Hematopoietic multipotent progenitor cell treated with erythropoietin and hydrocortisone succinate and interleukin-3 and kit ligand, for 6 days (in vitro differentiated cells): Measurements from ENCODE around the gene NR1I2.

Experiments used
- DNase-seq: peaks from one replicate; pipeline ENCODE4 v3.0.0-alpha.2; 2015

Gene NR1I2

DNA sequence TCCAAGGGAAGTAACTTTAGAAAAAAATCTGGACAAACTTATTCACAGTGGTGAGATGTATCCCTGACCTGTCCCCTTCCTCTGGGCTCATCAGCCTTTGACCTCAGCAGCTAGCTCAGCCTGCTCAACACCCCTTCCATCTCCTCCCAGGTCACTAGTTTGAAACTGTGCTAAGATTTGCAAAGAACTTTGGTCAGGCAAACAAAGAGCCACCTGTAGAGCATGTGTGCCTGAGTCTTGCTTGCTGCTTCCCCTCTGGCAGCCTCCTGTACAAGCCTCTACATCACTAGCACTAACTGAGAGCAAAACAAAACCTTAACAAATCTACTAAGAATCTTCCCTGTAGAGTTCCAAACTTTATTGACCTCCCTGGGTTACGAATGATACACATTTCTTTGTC, 43.9 kb downstream of the NR1I2 start:
- DNase-seq, result no peak

GRCh38 chr3:119826711-119827608, 45.1 kb downstream of the NR1I2 start:
- no peak for DNase-seq

GRCh38 chr3:119829420-119829819, 47.5 kb downstream of the NR1I2 start:
- DNase-seq, result no peak

GRCh38 chr3:119831022-119831421, 49.1 kb downstream of the NR1I2 start:
- DNase-seq, result peak; percentile 35

GRCh38 chr3:119831941-119832371, 50.1 kb downstream of the NR1I2 start:
- no peak for DNase-seq

- DNase-seq, result peak; percentile 11
Measured at GRCh38 chr3:119834754-119835370, 53.0 kb downstream of the NR1I2 start.

DNA sequence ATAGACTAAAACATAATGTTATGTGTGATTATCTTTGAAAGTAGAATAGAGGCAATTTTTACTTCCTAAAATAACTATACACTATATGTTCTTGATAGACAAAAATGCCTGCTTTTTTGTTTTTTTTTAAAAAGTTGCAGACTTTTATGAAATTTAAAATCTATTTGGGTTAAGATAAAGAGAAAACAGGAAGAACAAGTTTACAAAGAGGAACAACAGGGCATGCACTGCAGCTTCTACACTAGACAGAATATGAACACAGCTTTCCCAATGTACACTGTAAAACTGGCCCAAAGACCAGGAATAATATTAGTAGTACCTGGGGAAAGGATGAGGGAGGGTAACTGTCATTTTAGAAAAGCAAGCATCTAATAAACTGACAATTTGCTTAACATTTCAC, 53.7 kb downstream of the NR1I2 start:
- no peak for DNase-seq

- DNase-seq, result no peak
Measured at GRCh38 chr3:119841808-119842471, 60.0 kb downstream of the NR1I2 start.

DNA sequence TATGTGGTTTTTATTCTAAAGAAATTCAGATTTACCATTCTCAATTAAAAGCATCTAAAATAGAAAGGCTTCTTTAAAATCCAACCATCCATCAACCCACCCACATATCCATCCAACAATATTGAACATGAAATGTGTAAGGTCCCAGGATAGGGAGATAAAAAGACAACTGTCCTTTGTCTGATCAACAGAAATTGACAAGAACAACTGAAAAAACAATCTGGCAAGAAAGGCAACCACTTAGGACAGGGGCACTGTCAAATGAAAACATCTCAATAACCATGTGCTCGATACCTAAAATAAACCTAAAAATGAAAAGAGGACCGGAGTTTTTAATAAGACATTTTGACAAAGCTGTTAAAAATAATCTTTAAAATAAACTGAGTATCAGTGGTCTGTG, 67.2 kb downstream of the NR1I2 start:
- DNase-seq, result no peak

GRCh38 chr3:119856695-119857094, 74.8 kb downstream of the NR1I2 start:
- DNase-seq, result no peak

- DNase-seq, result no peak
Measured at GRCh38 chr3:119858957-119859356, 77.1 kb downstream of the NR1I2 start.

GRCh38 chr3:119859728-119860127, 77.8 kb downstream of the NR1I2 start:
- DNase-seq, result no peak

DNA sequence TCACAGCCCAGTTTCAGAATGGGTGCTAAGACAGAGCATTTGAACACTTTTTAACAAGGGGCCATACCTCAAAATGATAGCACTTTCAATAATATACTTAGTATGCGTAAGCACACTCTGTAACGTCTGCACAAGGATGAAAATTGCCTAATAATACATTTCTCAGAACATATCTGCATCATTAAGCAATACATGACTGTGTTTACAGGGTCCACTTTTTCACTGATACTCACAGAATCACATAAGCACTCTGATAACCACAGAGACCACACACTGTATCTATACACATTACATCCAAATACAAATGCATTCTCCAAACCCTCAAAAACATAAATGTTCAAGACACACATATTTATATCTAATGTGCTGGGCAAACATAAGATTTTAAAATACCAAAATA, 79.8 kb downstream of the NR1I2 start:
- DNase-seq, result peak; percentile 12

- DNase-seq, result no peak
Measured at GRCh38 chr3:119862616-119863015, 80.7 kb downstream of the NR1I2 start.

- DNase-seq, result no peak
Measured at GRCh38 chr3:119864476-119864875, 82.6 kb downstream of the NR1I2 start.
